Aorta (tissue), 5 donors: ENCODE measurements around the gene RITA1. TPM values are rescaled to one million over a fixed set of nuclear protein-coding genes. Genes with fewer than 3 reads are reported as not detected.
"Not testable (repeated sequence)": the region's sequence is repeated elsewhere in the genome, so short reads cannot be mapped to it uniquely, and the experiment has no call there.

Source experiments
- ATAC-seq: fragments of 200-7000 bp; cut with Tn5 transposase; one replicate; pipeline ENCODE4 v1.9.1; 2022; ENCODE audit warnings: moderate library complexity; ENCODE audit not compliant: low FRiP score
- DNase-seq, 2 donors: peaks; one replicate each; pipeline ENCODE4 v3.0.0-alpha.2; 2020
- H3K27ac ChIP-seq, 2 donors: one replicate each; pipeline ENCODE4 v1.5.1; 2013; ENCODE audit warnings: low read length in 2 of 2, mild to moderate bottlenecking in 2 of 2, moderate library complexity in 2 of 2, control low read depth in 1 of 2, inconsistent platforms in 1 of 2, low read depth in 1 of 2
- H3K27me3 ChIP-seq, 2 donors: one replicate each; pipeline ENCODE4 v1.6.1; 2013; ENCODE audit warnings: control low read depth in 1 of 2, low read length in 1 of 2, mild to moderate bottlenecking in 1 of 2, moderate library complexity in 1 of 2; ENCODE audit not compliant: insufficient read depth in 2 of 2, control insufficient read depth in 1 of 2
- H3K36me3 ChIP-seq, 2 donors: one replicate each; pipeline ENCODE4 v1.6.1; 2013; ENCODE audit warnings: control low read depth in 1 of 2, low read length in 1 of 2, mild to moderate bottlenecking in 1 of 2; ENCODE audit not compliant: insufficient read depth in 2 of 2, control insufficient read depth in 1 of 2
- H3K4me1 ChIP-seq, 2 donors: one replicate each; pipeline ENCODE4 v1.6.1; 2013; ENCODE audit warnings: low read length in 2 of 2, control low read depth in 1 of 2, mild to moderate bottlenecking in 1 of 2, moderate library complexity in 1 of 2; ENCODE audit not compliant: insufficient read depth in 2 of 2, control insufficient read depth in 1 of 2
- H3K4me3 ChIP-seq, 2 donors: one replicate each; pipeline ENCODE4 v1.5.1; 2013; ENCODE audit warnings: low read length in 2 of 2, control low read depth in 1 of 2, mild to moderate bottlenecking in 1 of 2
- H3K9me3 ChIP-seq: one replicate; pipeline ENCODE4 v1.6.1; 2013; ENCODE audit warnings: mild to moderate bottlenecking, low read length; ENCODE audit not compliant: control insufficient read depth
- WGBS, 2 donors: extraction: QIAGEN DNeasy Blood & Tissue Kit; methylation state at CpG; one replicate each; pipeline ENCODE4 v1.1.7; 2013; 5-methylcytosine and 5-hydroxymethylcytosine counted together
- intact Hi-C, 2 donors: fragments of 100-400 bp; cut with DNase I; formaldehyde crosslinking; loops; one replicate each; pipeline versions ENCODE4 v1.14.2 to v1.15.0; 2022
- polyA plus RNA-seq, 2 donors: library from polyadenylated mRNA; stranded (reverse); fragments of 200-250 nt; gene quantifications; one replicate each; pipeline ENCODE4 v1.2.3, GENCODE V29; 2013
- total RNA-seq, 2 donors: library from RNA; stranded (reverse); fragmentation: NEBNext Ultra II Directional; extraction: Animal tissue kit (Norgen Biotek cat#: 25700); gene quantifications; one replicate each; pipeline ENCODE4 v1.2.1, GENCODE V29; 2021
- donor health status: healthy with polysubstance abuse.
- donor health status: Bipolar disorder and iron deficiency.
- donor health status: DM: no; HTN: no; CAD: no.
- donor health status: DM: no; HTN: no; CAD: no.
- donor health status: DM: yes; HTN: yes; CAD: no.

RITA1 gene
- total and polyA plus RNA-seq, 4 donors: 6.1 to 11.5 (median 10.4) TPM

DNA sequence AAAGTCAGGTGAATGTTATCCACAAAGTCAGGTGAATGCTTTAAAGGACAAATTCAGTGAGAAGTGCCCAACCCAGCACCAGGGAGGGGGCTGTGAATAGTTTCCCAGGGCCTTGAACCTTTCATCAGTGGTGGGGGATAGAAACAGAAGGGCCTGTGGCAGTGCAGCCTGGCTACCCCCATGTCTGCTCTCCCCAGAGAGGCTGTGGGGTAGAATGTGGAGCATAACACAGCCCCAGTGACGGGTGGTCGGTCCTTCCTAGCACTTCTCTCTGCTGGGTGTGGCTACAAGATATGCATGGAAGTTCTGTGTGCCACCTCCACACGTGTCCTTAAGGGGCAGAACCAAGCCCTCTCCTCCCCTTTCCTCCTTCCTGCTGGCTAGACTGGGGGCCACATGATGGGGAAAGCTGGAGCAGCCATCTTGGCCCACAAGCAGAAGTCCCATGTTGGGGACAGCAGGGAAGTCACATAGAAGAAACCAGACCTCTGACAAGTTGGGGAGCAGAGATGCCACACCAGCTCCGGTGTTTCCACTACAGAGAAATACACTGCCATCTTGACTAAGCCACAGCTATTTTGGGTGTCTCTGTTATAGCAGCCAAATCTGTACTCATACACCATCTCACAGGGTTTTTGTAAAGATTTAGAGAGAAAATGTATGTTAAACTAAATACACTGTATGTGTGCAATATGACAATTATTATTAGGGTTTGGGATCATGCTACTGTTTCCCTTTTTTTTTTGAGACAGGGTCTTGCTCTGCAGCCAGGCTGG lies 17.0 kb downstream of the RITA1 start:
- WGBS, 2 donors: 94 to 95% methylated on average over 4 of the region's 4 CpGs
- intact Hi-C loops: no loop called here
- DNase-seq: peak; percentile 25 to 59
- Histone ChIP-seq H3K4me1 (no peaks in the 10 kb centered on the region), H3K36me3 (no peaks in the 10 kb centered on the region), H3K27me3 (no peaks in the 10 kb centered on the region), H3K9me3 (no peaks in the 10 kb centered on the region), H3K4me3 (no peak overlapping the region), H3K27ac (no peak overlapping the region)
- ATAC-seq: no peak

DNA sequence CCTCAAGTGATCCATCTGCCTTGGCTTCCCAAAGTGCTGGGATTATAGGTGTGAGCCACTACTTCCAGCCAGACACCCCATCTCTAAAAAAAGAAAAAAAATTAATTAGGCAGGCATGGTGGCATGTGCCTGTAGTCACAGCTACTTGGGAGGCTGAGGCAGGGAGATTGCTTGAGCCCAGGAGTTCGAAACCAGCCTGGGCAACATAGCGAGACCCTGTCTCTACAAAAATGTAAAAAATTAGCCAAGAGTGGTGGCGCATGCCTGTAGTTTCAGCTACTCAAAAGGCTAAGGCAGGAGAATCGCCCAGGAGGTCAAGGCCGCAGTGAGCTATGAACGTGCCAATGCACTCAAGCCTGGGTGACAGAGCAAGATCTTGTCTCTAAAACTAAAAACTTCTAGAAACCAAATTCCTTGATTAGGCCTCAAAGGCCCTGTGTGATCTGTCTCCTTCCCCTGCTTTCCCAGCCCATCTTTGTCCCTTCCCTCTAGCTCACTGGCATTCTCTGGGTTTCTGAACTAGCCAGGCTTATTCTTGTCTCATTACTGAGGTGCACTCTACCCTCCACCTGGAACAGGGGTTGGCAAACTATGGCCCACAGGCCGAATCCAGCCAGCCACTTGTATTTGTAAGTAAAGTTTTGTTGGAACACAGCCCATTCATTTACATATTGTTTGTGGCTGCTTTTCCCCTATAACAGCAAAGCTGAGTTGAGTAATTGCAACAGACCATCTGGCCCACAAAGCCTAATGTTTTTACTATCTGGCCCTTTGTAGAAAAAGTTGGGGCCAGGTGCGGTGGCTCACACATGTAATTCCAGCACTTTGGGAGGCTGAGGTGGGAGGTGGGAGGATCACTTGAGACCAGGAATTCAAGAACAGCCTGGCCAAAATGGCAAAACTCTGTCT lies 18.6 kb downstream of the RITA1 start:
- H3K36me3 ChIP-seq: no peaks in the 10 kb centered on the region
- intact Hi-C loops: no loop called here
- WGBS, 2 donors: 93 to 94% methylated on average over 8 of the region's 8 CpGs
- no peaks in the 10 kb centered on the region for H3K4me1 ChIP-seq
- no peak overlapping the region for H3K27ac ChIP-seq
- no peaks in the 10 kb centered on the region for H3K9me3 ChIP-seq
- no peaks in the 10 kb centered on the region for H3K27me3 ChIP-seq
- no peak overlapping the region for H3K4me3 ChIP-seq
- ATAC-seq: no peak
- peak in 1 of 2 donors; percentile 36 for DNase-seq

DNA sequence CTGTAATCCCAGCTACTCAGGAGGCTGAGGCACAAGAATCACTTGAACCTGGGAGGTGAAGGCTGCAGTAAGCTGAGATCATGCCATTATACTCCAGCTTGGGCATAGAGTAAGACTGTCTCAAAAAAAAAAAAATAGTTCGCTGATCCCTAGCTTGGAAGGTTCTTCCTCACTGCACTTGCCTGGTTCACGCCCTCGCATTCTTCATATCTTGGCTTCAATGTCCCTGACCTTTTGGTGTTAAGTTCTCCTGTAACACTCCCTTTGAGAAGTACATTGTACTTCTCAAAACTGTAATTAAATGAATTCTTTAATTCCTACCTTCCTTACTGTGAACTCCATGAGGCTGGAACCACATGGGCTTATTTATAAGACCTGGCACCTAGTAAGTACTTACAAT lies 19.3 kb downstream of the RITA1 start:
- WGBS, 2 donors: 93 to 94% methylated on average over 3 of the region's 3 CpGs
- DNase-seq (peak in 1 of 2 donors; percentile 7), ATAC-seq (no peak)
- intact Hi-C loops: no loop called here
- H3K9me3 ChIP-seq: no peaks in the 10 kb centered on the region
- H3K27me3 ChIP-seq: no peaks in the 10 kb centered on the region
- no peaks in the 10 kb centered on the region for H3K36me3 ChIP-seq
- H3K27ac ChIP-seq: no peak overlapping the region
- H3K4me1 ChIP-seq: no peaks in the 10 kb centered on the region
- H3K4me3 ChIP-seq: no peak overlapping the region

GRCh38 chr12:113206802-113207201 lies 21.3 kb downstream of the RITA1 start:
- WGBS, 2 donors: 96 to 98% methylated on average over 5 of the region's 5 CpGs
- H3K27ac ChIP-seq: peak overlapping the region in 1 of 2 donors; percentile 48
- intact Hi-C loops: not testable (repeated sequence)

GRCh38 chr12:113207613-113208040 lies 22.1 kb downstream of the RITA1 start:
- Histone ChIP-seq H3K36me3 (no peaks in the 10 kb centered on the region), H3K9me3 (no peaks in the 10 kb centered on the region), H3K27me3 (no peaks in the 10 kb centered on the region), H3K4me1 (no peaks in the 10 kb centered on the region), H3K27ac (peak overlapping the region in 1 of 2 donors; percentile 1), H3K4me3 (no peak overlapping the region)
- intact Hi-C loops: no loop called here
- 81 to 87% methylated on average over 6 of the region's 6 CpGs for whole genome bisulfite sequencing, 2 donors
- ATAC-seq: no peak
- DNase-seq: peak in 1 of 2 donors; percentile 52

More at GRCh38 chr12:113206802-113207201, 21.3 kb downstream of the RITA1 start:
- peak in 1 of 2 donors; percentile 32 for DNase-seq
- H3K4me3 ChIP-seq, H3K9me3 ChIP-seq, ATAC-seq, H3K36me3 ChIP-seq, H3K27me3 ChIP-seq, H3K4me1 ChIP-seq: not testable (repeated sequence)

DNA sequence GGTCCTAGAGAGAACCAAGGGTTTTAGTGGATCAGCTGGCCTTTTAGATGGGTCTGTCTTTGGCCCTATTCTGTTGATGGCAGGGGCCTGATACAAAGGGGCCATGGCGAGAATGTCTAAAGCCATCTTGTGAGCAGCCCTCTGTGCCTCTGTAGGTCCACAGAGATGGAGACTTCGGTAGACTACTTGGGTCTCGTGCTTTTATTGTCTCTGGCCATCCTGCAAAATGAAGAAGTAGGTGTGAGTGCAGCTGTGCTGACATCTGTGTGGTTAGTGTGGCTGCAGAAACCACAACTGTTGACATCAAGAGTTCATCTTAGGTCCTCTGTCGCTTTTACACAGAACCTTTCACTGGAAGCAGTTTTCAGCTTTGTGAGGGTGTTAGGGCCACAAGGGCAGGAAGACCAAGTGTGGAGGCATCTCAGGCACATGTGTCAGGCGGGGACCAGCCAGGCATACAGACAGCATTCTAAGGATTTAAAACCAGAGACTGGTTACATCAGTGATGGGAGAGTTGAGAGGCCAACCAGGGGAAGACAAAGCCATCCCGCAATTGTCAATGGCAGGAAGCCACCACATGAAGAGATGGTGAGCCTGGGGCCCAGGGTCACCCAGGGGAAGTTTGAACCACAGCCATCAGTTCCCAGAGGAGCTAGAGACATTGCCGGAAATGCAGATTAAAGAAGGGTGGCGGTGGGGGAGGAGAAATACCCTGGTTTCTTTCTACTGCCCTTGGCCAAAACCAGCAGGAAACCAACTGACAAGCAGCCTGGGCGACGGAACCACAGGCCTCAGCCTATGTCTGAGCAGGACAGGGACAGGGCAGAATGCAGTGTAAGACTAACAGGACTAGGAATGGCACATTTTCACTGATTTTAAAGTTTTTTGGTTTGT lies 22.8 kb downstream of the RITA1 start:
- Histone ChIP-seq H3K27ac (peak overlapping the region in 1 of 2 donors; percentile 1), H3K4me3 (no peak overlapping the region), H3K36me3 (no peaks in the 10 kb centered on the region), H3K27me3 (no peaks in the 10 kb centered on the region), H3K4me1 (no peaks in the 10 kb centered on the region), H3K9me3 (no peaks in the 10 kb centered on the region)
- WGBS, 2 donors: 52 to 54% methylated on average over 10 of the region's 10 CpGs
- intact Hi-C loops: no loop called here
- DNase-seq: peak; percentile 57 to 85
- peak; percentile 50 for ATAC-seq

GRCh38 chr12:113211160-113211559 lies 25.6 kb downstream of the RITA1 start:
- Histone ChIP-seq H3K36me3 (no peaks in the 10 kb centered on the region), H3K4me3 (no peak overlapping the region), H3K4me1 (peaks cover 2 to 3% of the 10 kb centered on the region in 2 donors), H3K27me3 (no peaks in the 10 kb centered on the region), H3K9me3 (no peaks in the 10 kb centered on the region), H3K27ac (no peak overlapping the region)
- intact Hi-C loops: no loop called here
- ATAC-seq (no peak), DNase-seq (peak; percentile 12 to 16)
- whole genome bisulfite sequencing, 2 donors: 93 to 94% methylated on average over 6 of the region's 6 CpGs

DNA sequence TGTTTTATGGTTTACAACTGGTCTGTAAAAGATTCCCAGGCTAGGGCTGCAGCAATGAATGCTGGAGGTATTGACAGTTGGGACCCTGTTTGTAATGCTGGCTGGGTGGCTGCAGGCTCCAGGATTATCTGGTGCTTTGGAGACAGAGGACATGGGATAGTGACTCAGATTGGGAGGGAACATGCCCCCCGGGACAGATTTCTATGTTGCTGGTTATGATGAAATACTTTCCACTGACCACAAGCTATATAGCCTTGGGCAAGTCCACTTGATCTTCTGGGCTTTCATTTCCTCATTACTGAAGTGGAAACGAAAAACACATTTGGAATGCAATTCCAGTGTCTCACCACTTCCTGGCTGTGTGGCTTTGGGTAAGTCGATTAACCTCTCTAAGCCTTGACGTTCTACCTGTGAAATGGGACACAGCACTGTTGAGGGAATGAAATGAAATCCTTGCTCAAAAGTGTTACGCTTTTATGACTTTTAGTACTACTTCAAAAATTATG lies 29.4 kb downstream of the RITA1 start:
- intact Hi-C loops: no loop called here
- DNase-seq (peak; percentile 80 to 82), ATAC-seq (peak; percentile 91)
- H3K27ac ChIP-seq: peak overlapping the region in 1 of 2 donors; percentile 46
- no peaks in the 10 kb centered on the region for H3K9me3 ChIP-seq
- WGBS, 2 donors: 46 to 49% methylated on average over 5 of the region's 5 CpGs
- H3K36me3 ChIP-seq: no peaks in the 10 kb centered on the region
- no peak overlapping the region for H3K4me3 ChIP-seq
- H3K27me3 ChIP-seq: no peaks in the 10 kb centered on the region
- H3K4me1 ChIP-seq: peaks cover 2 to 11% of the 10 kb centered on the region in 2 donors
